C1 segment of cervical spinal cord (tissue), 14 donors: ENCODE data around the gene C2orf68.
"Not testable (repeated sequence)": the region's sequence is repeated elsewhere in the genome, so short reads cannot be mapped to it uniquely, and the experiment has no call there.

Source experiments
- DNase-seq, 14 donors: peaks; one replicate each; lab custom pipeline; 2025; lab: John Stamatoyannopoulos, UW

The C2orf68 gene

GRCh38 chr2:85582492-85582891, 29.4 kb downstream of the C2orf68 start:
- DNase-seq: peak in 3 of 14 donors; percentile 13 to 40 (median 22)

DNA sequence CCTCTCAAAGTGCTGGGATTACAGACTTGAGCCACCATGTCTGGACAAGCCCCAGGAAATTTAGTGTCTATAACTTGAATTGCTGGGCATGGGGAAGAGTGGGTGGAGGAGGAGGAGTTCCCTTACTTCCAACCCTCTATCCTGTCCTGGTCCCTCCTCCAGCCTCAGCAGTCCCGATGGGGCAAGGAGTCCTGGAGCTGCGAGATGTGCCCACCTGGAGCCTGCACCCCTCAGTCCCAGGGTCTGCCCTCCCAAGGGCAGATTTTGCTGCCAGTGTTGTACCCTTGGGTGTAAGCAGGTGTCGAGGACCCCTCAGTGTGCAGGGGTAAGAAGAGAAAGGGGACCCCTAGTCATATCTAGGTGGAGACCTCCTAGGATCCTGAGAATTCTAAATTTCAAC, 31.7 kb downstream of the C2orf68 start:
- DNase-seq: no peak

- peak in 2 of 14 donors; percentile 16 to 23 for DNase-seq
Observed at GRCh38 chr2:85579266-85579935, 32.5 kb downstream of the C2orf68 start.

DNA sequence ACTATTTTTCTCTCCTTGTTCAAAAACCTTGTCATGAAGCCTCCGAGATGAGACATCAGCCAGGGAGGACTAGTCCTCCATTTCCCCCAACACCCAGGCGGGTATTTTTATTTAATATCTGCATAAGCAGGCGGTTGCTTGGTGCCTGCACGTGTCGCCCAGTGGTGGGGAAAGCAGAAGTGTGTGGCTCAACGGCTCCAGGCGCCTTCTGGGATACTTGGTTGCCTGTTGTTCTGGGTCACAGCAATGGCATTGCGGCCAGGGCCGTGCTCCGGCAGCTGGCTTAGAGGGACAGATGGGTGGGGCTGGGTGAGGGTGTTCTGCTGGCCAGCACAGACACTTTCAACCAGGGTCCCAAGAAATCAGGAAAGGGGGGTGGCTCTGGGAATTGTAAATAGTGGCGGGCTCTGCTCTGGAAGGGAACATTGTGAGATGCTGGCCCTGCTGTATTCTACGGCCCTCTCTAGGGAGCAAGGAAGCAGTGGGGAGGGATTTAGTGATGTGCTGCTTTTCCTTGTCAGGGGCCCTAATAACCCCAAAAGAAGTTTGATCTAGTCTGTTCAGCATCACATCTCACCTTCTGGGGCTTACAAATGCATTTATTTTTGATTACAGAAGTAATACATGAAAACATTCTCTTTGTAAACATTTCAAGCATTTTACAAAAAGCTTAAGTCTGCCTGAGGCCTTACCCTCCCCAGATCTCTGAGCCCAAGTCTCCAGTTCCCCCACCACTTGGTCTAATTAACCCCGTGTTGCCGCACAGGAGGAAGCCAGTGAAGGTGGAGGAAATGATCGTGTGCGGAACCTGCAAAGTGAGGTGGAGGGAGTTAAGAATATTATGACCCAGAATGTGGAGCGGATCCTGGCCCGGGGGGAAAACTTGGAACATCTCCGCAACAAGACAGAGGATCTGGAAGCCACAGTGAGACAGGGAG, 33.4 kb downstream of the C2orf68 start:
- DNase-seq: peak in 4 of 14 donors; percentile 20 to 48 (median 30)

DNA sequence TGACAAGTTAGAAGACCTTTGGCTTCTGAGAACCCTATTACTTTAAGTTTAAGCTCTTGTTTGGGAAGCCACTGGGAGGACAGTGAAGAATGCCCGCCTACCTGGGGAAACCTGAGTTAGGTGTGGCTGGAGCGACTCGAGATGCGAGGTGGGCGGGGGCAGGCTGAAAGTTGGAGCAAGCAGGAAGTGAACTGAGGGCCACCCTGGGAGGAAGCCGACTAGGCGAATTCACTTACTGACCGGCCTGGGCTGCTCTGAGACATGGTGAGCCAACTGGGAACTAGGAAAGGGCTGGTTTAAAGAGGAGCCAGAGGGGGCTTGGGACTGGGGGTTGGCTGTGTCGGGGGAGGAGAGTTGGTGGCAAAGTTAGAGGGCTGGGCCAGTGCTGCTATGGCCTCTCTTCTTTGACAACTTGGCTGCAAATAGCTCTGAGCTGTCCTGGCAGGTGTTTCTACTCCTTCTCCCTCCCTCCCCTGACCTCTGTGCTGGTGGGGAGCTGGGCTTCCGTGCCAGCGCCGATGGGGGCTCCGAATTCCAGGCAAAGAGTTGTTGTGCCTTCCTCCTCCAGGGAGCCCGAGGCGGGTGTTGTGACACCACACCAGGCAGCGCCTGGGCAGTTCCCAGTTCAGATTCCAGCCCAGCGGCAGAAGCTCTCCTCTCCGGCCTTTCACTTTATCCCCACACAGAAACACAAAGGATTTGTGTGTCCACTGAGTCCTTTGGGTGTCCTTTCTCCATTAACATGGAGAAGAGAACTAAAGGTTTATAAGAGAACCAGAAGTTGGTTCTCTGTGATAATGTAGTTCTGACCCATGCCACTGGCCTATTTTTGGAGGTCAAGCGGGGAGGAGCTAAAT, 34.3 kb downstream of the C2orf68 start, which contains the start of gene VAMP8:
Gene VAMP8 (plus strand): TSS at position 201 of the 857 bp plus-strand sequence. CDS start 61 bp downstream, at position 262.
- peak in 2 of 14 donors; percentile 48 to 53 for DNase-seq

GRCh38 chr2:85577063-85577385, 34.8 kb downstream of the C2orf68 start:
- DNase-seq: no peak

DNA sequence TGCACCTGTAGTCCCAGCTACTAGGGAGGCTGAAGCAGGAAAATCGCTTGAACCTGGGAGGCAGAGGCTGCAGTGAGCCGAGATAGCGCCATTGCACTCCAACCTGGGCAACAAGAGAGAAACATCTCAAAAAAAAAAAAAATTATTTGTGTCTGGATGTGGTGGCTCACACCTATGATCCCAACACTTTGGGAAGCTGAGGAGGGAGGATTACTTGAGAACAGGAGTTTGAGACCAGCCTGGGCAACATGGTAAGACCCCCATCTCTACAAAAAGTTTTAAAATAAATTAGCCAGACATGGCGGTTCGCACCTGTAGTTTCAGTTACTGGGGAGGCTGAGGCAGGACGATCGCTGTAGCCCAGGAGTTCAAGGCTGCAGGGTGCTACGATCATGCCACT, 36.1 kb downstream of the C2orf68 start:
- no peak for DNase-seq

GRCh38 chr2:85566265-85566664, 45.6 kb downstream of the C2orf68 start:
- no peak for DNase-seq

GRCh38 chr2:85564144-85564563, 47.7 kb downstream of the C2orf68 start:
- DNase-seq: no peak

- DNase-seq: peak; percentile 54 to 95 (median 87)
Observed at GRCh38 chr2:85561280-85562212, 50.3 kb downstream of the C2orf68 start, which contains the start of gene GGCX. Gene GGCX, minus strand, starts transcription at chr2:85561493. Its CDS starts 65 bp downstream, at chr2:85561428.

DNA sequence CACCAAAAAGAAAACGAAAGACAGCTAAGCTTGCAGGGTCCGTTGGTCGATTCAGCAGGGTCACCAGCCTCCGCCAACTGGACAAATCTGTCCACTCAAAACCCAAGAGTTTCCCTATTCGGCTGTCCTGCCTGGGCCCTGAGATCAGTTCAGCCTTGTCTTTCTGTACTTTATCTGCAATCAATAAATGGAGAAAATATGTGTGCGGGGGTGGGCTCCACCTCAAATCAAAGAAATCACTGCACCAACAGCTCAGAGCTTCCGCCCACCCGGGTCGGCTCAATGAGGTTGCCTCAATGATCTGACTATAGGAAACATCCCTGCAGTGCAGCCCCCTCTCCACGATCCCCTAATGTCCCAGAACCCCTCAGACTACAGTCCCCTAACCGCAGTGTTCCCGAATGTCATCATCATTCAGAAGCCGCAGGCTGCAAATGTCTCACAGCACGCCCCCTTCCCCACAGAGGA, 51.0 kb downstream of the C2orf68 start:
- no peak for DNase-seq

- not testable (repeated sequence) for DNase-seq
Observed at GRCh38 chr2:85560403-85560726, 51.5 kb downstream of the C2orf68 start.

- no peak for DNase-seq
Observed at GRCh38 chr2:85558160-85558559, 53.7 kb downstream of the C2orf68 start.

- DNase-seq: no peak
Observed at GRCh38 chr2:85557130-85557529, 54.7 kb downstream of the C2orf68 start.
